H9 (cell line): ENCODE results near the gene SUV39H2. TPM values are rescaled to one million over a fixed set of nuclear protein-coding genes. Genes with fewer than 3 reads are reported as not detected.
A peak's percentile ranks its signal among the peaks of the same experiment; 100 is the strongest.

Experiments
- DNase-seq: peaks from one replicate; pipeline ENCODE4 v3.0.0-alpha.2; 2017
- H2AFZ ChIP-seq: one replicate; pipeline ENCODE4 v1.6.1; 2013; ENCODE audit warnings: mild to moderate bottlenecking, low read length, control low read depth, moderate library complexity
- H2AK5ac ChIP-seq: 2 replicates; pipeline ENCODE4 v1.6.1; 2013; ENCODE audit warnings: low read length, control low read depth, mixed read lengths; ENCODE audit not compliant: insufficient read length
- H2BK120ac ChIP-seq: one replicate; pipeline ENCODE4 v1.6.1; 2013; ENCODE audit warnings: low read depth, mild to moderate bottlenecking, low read length, control low read depth, inconsistent platforms; ENCODE audit not compliant: poor library complexity, severe bottlenecking
- H2BK12ac ChIP-seq: 2 replicates; pipeline ENCODE4 v1.6.1; 2013; ENCODE audit warnings: low read length, control low read depth, mixed read lengths, low read depth; ENCODE audit not compliant: insufficient read length
- H2BK15ac ChIP-seq: 2 replicates; pipeline ENCODE4 v1.6.1; 2013; ENCODE audit warnings: low read depth, low read length, control low read depth
- H2BK20ac ChIP-seq: one replicate; pipeline ENCODE4 v1.6.1; 2013; ENCODE audit warnings: low read depth, mild to moderate bottlenecking, low read length, control low read depth, inconsistent platforms; ENCODE audit not compliant: poor library complexity, severe bottlenecking
- H2BK5ac ChIP-seq: 2 replicates; pipeline ENCODE4 v1.6.1; 2013; ENCODE audit warnings: low read length, control low read depth, mixed read lengths; ENCODE audit not compliant: insufficient read length
- H3K14ac ChIP-seq: 2 replicates; pipeline ENCODE4 v1.6.1; 2013; ENCODE audit warnings: low read length, control low read depth; ENCODE audit not compliant: insufficient read depth
- H3K18ac ChIP-seq: 2 replicates; pipeline ENCODE4 v1.6.1; 2013; ENCODE audit warnings: low read depth, mild to moderate bottlenecking, mixed read lengths, low read length, control low read depth; ENCODE audit not compliant: insufficient read length
- H3K23ac ChIP-seq: 2 replicates; pipeline ENCODE4 v1.6.1; 2013; ENCODE audit warnings: low read length, control low read depth, mixed read lengths, low read depth; ENCODE audit not compliant: insufficient read length
- H3K23me2 ChIP-seq: 2 replicates; pipeline ENCODE4 v1.6.1; 2013; ENCODE audit warnings: low read depth, mild to moderate bottlenecking, mixed read lengths, low read length, control low read depth; ENCODE audit not compliant: insufficient read length, poor library complexity, severe bottlenecking
- H3K27ac ChIP-seq: 2 replicates; pipeline ENCODE4 v1.5.1; 2013; ENCODE audit warnings: low read length, control low read depth, mixed read lengths, low read depth; ENCODE audit not compliant: insufficient read length
- H3K27me3 ChIP-seq: 2 replicates; pipeline ENCODE4 v1.6.1; 2013; ENCODE audit warnings: low read length, control low read depth, inconsistent platforms; ENCODE audit not compliant: insufficient read depth
- H3K4ac ChIP-seq: 2 replicates; pipeline ENCODE4 v1.6.1; 2013; ENCODE audit warnings: low read depth, mild to moderate bottlenecking, control low read depth, inconsistent platforms, low read length, moderate library complexity
- H3K4me1 ChIP-seq: 2 replicates; pipeline ENCODE4 v1.6.1; 2013; ENCODE audit warnings: low read length, control low read depth, inconsistent platforms; ENCODE audit not compliant: insufficient read depth
- H3K4me2 ChIP-seq: 2 replicates; pipeline ENCODE4 v1.6.1; 2013; ENCODE audit warnings: low read length, control low read depth, mixed read lengths; ENCODE audit not compliant: insufficient read length, insufficient read depth
- H3K56ac ChIP-seq: 2 replicates; pipeline ENCODE4 v1.6.1; 2013; ENCODE audit warnings: low read depth, mild to moderate bottlenecking, mixed read lengths, low read length, control low read depth; ENCODE audit not compliant: insufficient read length
- H3K79me1 ChIP-seq: 2 replicates; pipeline ENCODE4 v1.6.1; 2013; ENCODE audit warnings: low read depth, mild to moderate bottlenecking, moderate library complexity, low read length, control low read depth, inconsistent platforms; ENCODE audit not compliant: insufficient read depth, poor library complexity, severe bottlenecking
- H3K79me2 ChIP-seq: 2 replicates; pipeline ENCODE4 v1.6.1; 2013; ENCODE audit warnings: low read length, control low read depth, inconsistent platforms; ENCODE audit not compliant: insufficient read depth
- H3K9ac ChIP-seq: 2 replicates; pipeline ENCODE4 v1.6.1; 2013; ENCODE audit warnings: low read length, control low read depth, mixed read lengths; ENCODE audit not compliant: insufficient read length; ENCODE audit errors: extremely low read depth
- H3K9me3 ChIP-seq: one replicate; pipeline ENCODE4 v1.6.1; 2013; ENCODE audit warnings: low read depth, low read length, inconsistent platforms; ENCODE audit not compliant: control insufficient read depth
- H3T11ph ChIP-seq: one replicate; pipeline ENCODE4 v1.6.1; 2013; ENCODE audit warnings: mild to moderate bottlenecking, low read length, control low read depth, inconsistent platforms
- H4K20me1 ChIP-seq: one replicate; pipeline ENCODE4 v1.6.1; 2013; ENCODE audit not compliant: control insufficient read depth, insufficient read length, insufficient read depth
- H4K5ac ChIP-seq: 2 replicates; pipeline ENCODE4 v1.6.1; 2013; ENCODE audit warnings: low read depth, mild to moderate bottlenecking, mixed read lengths, low read length, control low read depth; ENCODE audit not compliant: insufficient read length
- H4K8ac ChIP-seq: replicated peaks from 2 replicates; pipeline ENCODE4 v1.6.1; 2013; ENCODE audit warnings: low read length, control low read depth, mixed read lengths, low read depth; ENCODE audit not compliant: insufficient read length
- H4K91ac ChIP-seq: 2 replicates; pipeline ENCODE4 v1.6.1; 2013; ENCODE audit warnings: low read depth, mild to moderate bottlenecking, moderate library complexity, mixed read lengths, low read length, control low read depth; ENCODE audit not compliant: insufficient read length
- H3K27ac Mint-ChIP-seq, 3 experiments: 2 replicates in 2 of 3; 3 replicates in 1 of 3; pipeline ENCODE4 v1.8.0; 2020 to 2021; ENCODE audit warnings: mixed read lengths in 3 of 3, mild to moderate bottlenecking in 1 of 3, moderate library complexity in 1 of 3
- H3K27me3 Mint-ChIP-seq: 2 replicates; pipeline ENCODE4 v1.8.0; 2021; ENCODE audit warnings: low read depth, mild to moderate bottlenecking, moderate library complexity, mixed read lengths
- H3K36me3 Mint-ChIP-seq, 3 experiments: 2 replicates in 2 of 3; 3 replicates in 1 of 3; pipeline ENCODE4 v1.8.0; 2020 to 2021; ENCODE audit warnings: low read depth in 3 of 3, mixed read lengths in 3 of 3; ENCODE audit not compliant: insufficient read depth in 1 of 3
- H3K4me1 Mint-ChIP-seq, 2 experiments: 2 replicates each; pipeline ENCODE4 v1.8.0; 2020; ENCODE audit warnings: mixed read lengths in 2 of 2
- H3K4me3 Mint-ChIP-seq, 2 experiments: 2 replicates in 1 of 2; 3 replicates in 1 of 2; pipeline ENCODE4 v1.8.0; 2020 to 2021; ENCODE audit warnings: mild to moderate bottlenecking in 2 of 2, mixed read lengths in 2 of 2, moderate library complexity in 1 of 2
- H3K9me3 Mint-ChIP-seq, 2 experiments: 2 replicates in 1 of 2; 3 replicates in 1 of 2; pipeline ENCODE4 v1.8.0; 2020; ENCODE audit warnings: mild to moderate bottlenecking in 2 of 2, mixed read lengths in 2 of 2, moderate library complexity in 1 of 2
- CTCF ChIP-seq: fragments of 200-600 bp; sonication (generic); conservative IDR thresholded peaks from 3 replicates; pipeline ENCODE4 v1.8.0; 2021; ENCODE audit warnings: antibody characterized with exemption, mild to moderate bottlenecking
- WGBS: extraction: QIAGEN DNeasy Blood & Tissue Kit; methylation state at CpG from one replicate; pipeline ENCODE4 v1.1.7; 2013; ENCODE audit warnings: missing lambda C conversion rate, low lambda C conversion rate, mixed read lengths; ENCODE audit not compliant: insufficient read length; ENCODE audit errors: extremely low coverage; 5-methylcytosine and 5-hydroxymethylcytosine counted together
- total RNA-seq: library from RNA; stranded (reverse); gene quantifications from 2 replicates; pipeline ENCODE4 v1.2.1, GENCODE V29; 2021

Gene SUV39H2
- total RNA-seq, 1 experiment from 2014 or later: 59.7 TPM

GRCh38 chr10:14926722-14927416 is 48.2 kb downstream of the SUV39H2 start:
- Histone ChIP-seq H3K79me1 (no peaks in the 10 kb centered on the region), H2BK5ac (no peak overlapping the region), H2AFZ (no peak overlapping the region), H3K4me1 (no peaks in the 10 kb centered on the region), H3K79me2 (no peaks in the 10 kb centered on the region), H4K20me1 (no peaks in the 10 kb centered on the region), H3K4me2 (no peak overlapping the region), H3K56ac (no peak overlapping the region), H3K9me3 (no peaks in the 10 kb centered on the region), H3K27me3 (no peaks in the 10 kb centered on the region), H3T11ph (no peak overlapping the region), H4K91ac (no peak overlapping the region), H4K5ac (no peak overlapping the region), H3K4ac (no peak overlapping the region), H3K27ac (no peak overlapping the region), H2BK15ac (no peak overlapping the region), H3K23ac (no peak overlapping the region), H3K14ac (no peak overlapping the region), H2AK5ac (no peak overlapping the region), H2BK20ac (no peak overlapping the region), H2BK12ac (no peak overlapping the region), H3K18ac (no peak overlapping the region), H3K23me2 (no peaks in the 10 kb centered on the region), H2BK120ac (no peak overlapping the region), H3K9ac (no peak overlapping the region), H4K8ac (no peak overlapping the region)
- no CpG with 5 or more reads among the region's 13 CpGs for WGBS
- Mint-ChIP-seq H3K4me3 (no peak overlapping the region), H3K27ac (peak overlapping the region in 1 of 3 experiments; percentile 26; a peak in 1 of 7 replicates), H3K9me3 (no peaks in the 10 kb centered on the region), H3K4me1 (no peaks in the 10 kb centered on the region), H3K36me3 (peaks cover 17 to 67% (median 43%) of the 10 kb centered on the region in 3 experiments; a peak in 6 of 7 replicates), H3K27me3 (no peaks in the 10 kb centered on the region)
- DNase-seq: no peak
- TF ChIP-seq CTCF: no peak
